Rectal smooth muscle tissue (tissue), 1 donor: ENCODE data around the gene HIBCH.

Experiments
- H3K27ac ChIP-seq: one replicate; pipeline ENCODE4 v1.7.0; 2013; ENCODE audit warnings: low read depth, low read length, inconsistent platforms
- H3K27me3 ChIP-seq: one replicate; pipeline ENCODE4 v1.7.0; 2013; ENCODE audit warnings: low read length; ENCODE audit not compliant: control insufficient read depth, insufficient read depth
- H3K36me3 ChIP-seq: one replicate; pipeline ENCODE4 v1.7.0; 2013; ENCODE audit warnings: low read length; ENCODE audit not compliant: control insufficient read depth, insufficient read depth
- H3K4me1 ChIP-seq: one replicate; pipeline ENCODE4 v1.7.0; 2013; ENCODE audit warnings: low read length; ENCODE audit not compliant: control insufficient read depth, insufficient read depth
- H3K4me3 ChIP-seq: one replicate; pipeline ENCODE4 v1.7.0; 2013; ENCODE audit warnings: low read length
- H3K9ac ChIP-seq: one replicate; pipeline ENCODE4 v1.7.0; 2013; ENCODE audit warnings: low read length

The HIBCH gene

DNA sequence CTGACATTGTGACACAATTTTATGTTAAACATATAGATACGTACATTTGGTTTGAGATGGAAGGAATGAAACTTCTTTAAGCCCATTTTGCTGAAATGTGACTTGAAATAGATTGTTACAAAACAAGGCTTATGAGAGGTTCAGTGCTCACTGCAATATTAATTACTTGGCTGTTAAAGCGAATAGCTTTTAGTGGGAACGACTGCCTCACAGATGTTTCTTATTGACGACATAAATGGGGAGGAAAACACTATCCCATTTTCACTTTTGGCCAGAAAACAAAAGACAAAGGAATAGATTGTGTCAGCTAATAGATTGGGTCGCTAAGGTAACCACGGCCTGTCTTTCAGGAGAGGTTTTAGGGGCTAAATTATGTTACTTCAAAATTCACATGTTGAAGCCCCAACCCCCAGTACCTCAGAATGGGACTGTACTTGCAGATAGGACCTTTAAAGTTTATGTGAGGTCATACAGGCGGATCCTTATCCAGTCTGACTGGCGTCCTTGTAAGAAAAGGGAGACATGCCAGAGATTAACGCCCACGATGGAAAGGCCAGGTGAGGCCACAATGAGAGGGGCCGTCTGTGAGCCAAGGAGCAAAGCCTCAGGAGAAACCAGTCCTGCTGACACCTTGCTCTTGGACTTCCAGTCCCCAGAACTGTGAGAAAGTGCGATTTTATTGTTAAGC lies 34.5 kb upstream of the HIBCH start:
- H3K36me3 ChIP-seq, result peaks cover 2% of the 10 kb centered on the region
- H3K27ac ChIP-seq, result peak overlapping the region; percentile 14
- no peaks in the 10 kb centered on the region for H3K27me3 ChIP-seq
- H3K4me3 ChIP-seq, result no peak overlapping the region
- peaks cover 15% of the 10 kb centered on the region for H3K4me1 ChIP-seq
- no peak overlapping the region for H3K9ac ChIP-seq

DNA sequence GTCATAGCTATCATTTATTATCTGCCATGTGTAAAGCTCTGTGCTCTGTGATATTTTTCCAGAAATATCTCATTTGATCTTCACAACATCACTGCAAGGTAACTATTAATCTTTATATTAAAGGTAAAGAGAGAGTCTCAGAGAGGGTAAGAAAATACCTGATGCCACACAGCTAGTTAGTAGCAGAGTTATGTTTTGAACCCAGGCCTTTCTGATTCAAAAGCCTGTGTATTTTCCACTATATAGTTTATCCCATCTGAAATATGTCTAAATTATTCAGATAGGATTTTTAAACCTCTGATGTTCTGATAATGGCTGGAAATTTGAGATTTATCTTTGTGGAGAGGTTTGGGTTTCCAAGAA lies 33.9 kb upstream of the HIBCH start:
- Histone ChIP-seq H3K4me3 (no peak overlapping the region), H3K27me3 (no peaks in the 10 kb centered on the region), H3K9ac (no peak overlapping the region), H3K27ac (peak overlapping the region; percentile 36), H3K36me3 (peaks cover 2% of the 10 kb centered on the region), H3K4me1 (peaks cover 11% of the 10 kb centered on the region)

DNA sequence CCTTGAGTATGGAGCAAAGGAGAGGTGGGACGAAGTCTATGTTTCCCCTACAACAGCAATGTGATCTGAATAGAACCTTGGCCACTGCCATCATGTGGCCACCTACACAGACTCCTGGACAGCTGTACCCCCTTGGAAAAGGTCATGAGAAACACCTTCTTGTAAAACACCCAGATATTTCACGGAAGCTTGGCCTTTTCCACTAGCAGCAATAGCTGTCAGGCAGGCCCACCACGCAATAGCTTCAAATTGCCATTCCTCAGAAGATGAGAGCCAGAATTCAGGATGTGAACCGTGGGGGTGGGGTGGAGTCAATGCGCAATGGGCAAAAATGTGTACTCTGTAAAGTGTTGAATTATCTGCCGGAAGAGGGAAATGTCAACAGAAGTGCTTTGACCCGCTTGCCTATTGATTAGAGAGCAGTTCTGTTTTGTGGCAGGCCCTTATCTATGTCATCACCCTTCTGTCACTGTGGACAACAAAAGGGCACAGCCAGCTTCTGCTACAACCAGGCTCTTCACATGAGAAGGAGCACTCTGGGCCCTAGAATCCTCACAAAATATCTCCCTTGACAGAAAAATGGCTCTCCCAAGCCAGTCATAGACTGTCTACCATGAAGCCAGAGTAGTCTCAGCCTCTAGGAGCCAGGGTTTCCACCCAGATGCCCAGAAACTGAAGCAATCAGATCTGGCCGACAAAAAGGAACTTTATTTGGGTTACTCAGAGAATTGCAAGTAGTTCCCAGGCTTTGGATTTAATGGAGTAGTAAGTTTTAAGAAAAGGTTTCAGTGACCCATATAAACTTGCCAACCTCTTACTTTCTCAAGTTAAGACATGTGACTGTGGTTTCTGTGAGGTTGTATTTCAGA lies 33.3 kb upstream of the HIBCH start:
- H3K27ac ChIP-seq, result peak overlapping the region; percentile 36
- H3K4me3 ChIP-seq, result no peak overlapping the region
- H3K36me3 ChIP-seq, result peaks cover 2% of the 10 kb centered on the region
- H3K27me3 ChIP-seq, result no peaks in the 10 kb centered on the region
- H3K4me1 ChIP-seq, result peaks cover 10% of the 10 kb centered on the region
- no peak overlapping the region for H3K9ac ChIP-seq

DNA sequence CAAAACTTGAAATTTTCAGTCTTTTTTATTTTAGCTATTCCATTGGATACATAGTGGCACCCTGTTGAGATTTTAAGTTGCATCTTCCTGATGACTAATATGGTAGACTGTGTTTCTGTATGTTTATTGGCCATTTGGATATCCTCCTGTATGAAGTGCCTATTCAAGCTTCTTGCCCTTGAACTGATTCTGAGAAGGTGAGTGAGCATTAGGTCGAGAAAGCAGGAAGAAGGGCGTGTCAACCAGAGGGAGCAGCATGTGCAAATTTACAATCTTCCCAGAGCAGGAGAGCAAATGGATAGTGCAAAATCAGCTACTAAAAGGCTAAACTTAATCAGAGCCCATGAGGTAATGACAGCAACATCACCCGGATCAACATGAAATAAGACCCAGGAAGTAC lies 32.3 kb upstream of the HIBCH start:
- H3K4me3 ChIP-seq, result no peak overlapping the region
- no peak overlapping the region for H3K27ac ChIP-seq
- peaks cover 2% of the 10 kb centered on the region for H3K36me3 ChIP-seq
- H3K4me1 ChIP-seq, result peaks cover 7% of the 10 kb centered on the region
- no peaks in the 10 kb centered on the region for H3K27me3 ChIP-seq
- H3K9ac ChIP-seq, result no peak overlapping the region

DNA sequence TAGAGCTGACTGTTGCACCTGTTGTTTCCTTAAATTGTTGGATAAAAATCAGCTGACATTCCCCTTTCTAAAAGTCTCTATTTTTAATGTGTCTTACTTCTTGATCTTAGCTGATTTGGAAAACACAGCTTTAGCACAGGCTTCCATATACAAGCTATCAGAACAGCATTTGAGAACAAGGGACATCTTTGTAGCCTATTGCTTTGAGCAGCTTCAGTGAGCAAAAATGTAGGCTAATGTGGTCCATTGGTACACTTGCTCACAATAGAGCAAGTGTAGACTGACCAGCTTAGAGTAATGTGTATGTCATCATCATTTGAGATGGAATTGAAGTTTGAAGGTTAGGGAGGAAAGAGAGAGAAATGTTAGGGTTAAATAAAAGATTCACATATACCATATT lies 30.7 kb upstream of the HIBCH start:
- peaks cover 2% of the 10 kb centered on the region for H3K4me1 ChIP-seq
- no peak overlapping the region for H3K4me3 ChIP-seq
- no peak overlapping the region for H3K9ac ChIP-seq
- H3K36me3 ChIP-seq, result peaks cover 2% of the 10 kb centered on the region
- H3K27me3 ChIP-seq, result no peaks in the 10 kb centered on the region
- H3K27ac ChIP-seq, result no peak overlapping the region

DNA sequence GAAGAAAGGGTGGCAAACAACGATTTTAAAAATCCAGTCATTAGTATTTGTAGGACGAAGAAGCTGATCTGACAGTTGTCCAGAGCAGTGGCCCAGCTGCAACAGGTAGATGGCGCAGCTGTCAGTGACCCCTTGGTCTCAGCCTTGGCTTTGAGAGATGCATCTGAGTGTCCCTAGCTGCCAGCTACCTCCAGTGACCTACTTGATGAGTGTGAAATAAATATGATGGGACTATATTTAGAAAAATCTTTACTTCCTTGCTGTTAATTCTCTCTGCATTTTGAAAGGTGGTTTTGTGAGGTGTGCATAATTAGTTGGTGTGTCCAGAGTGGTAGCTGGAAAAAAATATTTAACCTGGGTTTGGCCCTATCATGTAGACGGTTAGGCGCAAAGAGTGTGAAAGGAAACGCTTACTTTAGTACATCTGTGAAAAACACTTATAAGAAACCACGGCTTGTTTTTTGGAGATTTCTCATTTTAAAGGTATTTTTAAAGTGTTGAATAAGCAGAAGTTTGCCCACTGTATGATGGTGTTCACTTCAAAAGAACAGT lies 24.7 kb upstream of the HIBCH start:
- peak overlapping the region; percentile 93 for H3K4me3 ChIP-seq
- H3K36me3 ChIP-seq, result no peaks in the 10 kb centered on the region

DNA sequence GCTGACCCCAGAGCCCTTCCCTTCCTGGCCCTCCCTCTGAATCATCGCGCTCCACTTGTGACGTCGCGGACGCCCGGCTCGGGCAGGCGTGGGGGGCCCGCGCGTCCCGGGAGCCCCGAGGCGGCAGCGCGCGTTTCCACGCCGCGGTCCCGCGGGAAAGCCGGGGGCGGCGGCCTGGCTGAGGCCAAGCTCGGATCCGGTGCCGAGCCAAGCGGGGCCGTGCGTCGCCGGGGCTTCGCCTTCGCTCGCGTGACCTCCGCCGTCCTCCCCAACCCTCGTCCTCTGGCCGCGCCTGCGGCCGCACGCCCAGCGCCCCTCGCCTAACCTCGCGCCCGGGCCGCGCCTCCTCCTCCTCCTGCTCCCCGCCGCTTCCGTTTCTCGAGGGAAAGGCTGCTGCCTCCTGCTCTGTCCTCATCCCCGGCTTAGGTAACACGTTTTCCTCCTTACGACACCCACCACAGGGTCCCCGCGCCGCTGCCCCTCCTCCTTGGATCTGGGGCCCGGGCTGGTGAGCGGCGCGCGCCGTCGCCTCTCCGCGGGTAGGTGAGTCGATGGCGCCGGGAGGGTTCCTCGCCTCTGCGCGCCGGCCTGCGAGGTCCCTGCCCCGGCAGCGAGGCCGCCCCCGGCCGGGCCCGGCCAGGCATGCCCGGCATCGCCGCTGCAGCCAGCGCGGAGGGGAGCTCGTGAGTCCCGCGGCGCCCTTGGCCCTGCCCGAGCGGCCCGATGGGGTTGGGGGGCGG lies 24.1 kb upstream of the HIBCH start, which contains the start of gene INPP1:
TSS of gene INPP1 (plus strand) at position 54 of the 740 bp plus-strand sequence. CDS start 16,514 bp downstream, outside the sequence.
- no peaks in the 10 kb centered on the region for H3K27me3 ChIP-seq
- H3K4me3 ChIP-seq, result peak within 1 kb of the TSS; percentile 93
- H3K9ac ChIP-seq, result peak within 1 kb of the TSS; percentile 73
- H3K27ac ChIP-seq, result peak within 1 kb of the TSS; percentile 94
- no peaks in the 10 kb centered on the region for H3K36me3 ChIP-seq
- peaks cover 6% of the 10 kb centered on the region for H3K4me1 ChIP-seq

More for the DNA sequence above, 24.7 kb upstream of the HIBCH start:
- Histone ChIP-seq H3K9ac (peak overlapping the region; percentile 73), H3K4me1 (peaks cover 6% of the 10 kb centered on the region), H3K27ac (peak overlapping the region; percentile 94), H3K27me3 (no peaks in the 10 kb centered on the region)

DNA sequence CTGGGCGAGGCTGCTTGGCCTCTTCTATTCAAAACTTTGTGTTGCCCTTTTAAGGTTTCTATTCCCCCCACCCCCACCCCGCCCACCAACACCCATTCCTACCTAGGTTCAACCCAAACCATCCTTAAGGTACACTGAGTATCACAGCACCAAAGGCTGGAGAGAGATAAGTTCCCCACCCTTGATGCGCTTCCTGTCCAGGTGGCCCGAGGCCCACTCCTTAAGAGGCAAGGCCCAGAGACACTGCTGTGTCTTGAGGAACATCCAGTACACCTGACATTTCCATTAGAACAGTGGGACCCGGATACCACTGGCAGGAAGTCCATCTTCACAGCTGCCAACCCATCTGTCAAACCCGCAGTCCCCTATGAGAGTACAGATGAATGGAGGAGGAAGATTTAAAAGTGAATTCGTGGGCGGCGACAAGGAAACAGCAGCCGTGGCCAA lies 23.5 kb upstream of the HIBCH start:
- peak overlapping the region; percentile 93 for H3K4me3 ChIP-seq

DNA sequence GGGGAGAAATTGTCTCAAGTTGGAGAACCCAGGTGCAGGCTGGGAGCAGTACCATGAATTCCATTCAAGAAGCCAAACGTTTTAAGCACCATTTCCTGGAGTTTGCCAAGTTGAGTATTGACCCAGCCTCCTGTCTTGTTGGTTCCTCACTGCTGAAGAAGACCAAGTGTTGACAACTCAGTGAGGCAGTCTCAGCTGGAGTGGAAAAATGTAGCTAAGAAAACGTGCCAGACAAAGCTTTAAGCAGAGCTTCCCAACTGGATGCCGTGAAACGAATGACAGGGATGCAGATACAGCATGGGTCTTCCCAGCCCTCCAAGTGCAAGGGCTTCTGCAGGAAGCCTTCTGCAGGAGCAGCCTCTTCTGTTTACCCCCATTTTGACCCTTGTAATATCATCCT lies 23.0 kb upstream of the HIBCH start:
- no peak overlapping the region for H3K4me3 ChIP-seq
- peak overlapping the region; percentile 94 for H3K27ac ChIP-seq
- H3K27me3 ChIP-seq, result no peaks in the 10 kb centered on the region
- H3K9ac ChIP-seq, result no peak overlapping the region
- peaks cover 6% of the 10 kb centered on the region for H3K4me1 ChIP-seq
- H3K36me3 ChIP-seq, result no peaks in the 10 kb centered on the region

More for the DNA sequence above, 23.5 kb upstream of the HIBCH start:
- no peaks in the 10 kb centered on the region for H3K27me3 ChIP-seq
- no peaks in the 10 kb centered on the region for H3K36me3 ChIP-seq
- no peak overlapping the region for H3K9ac ChIP-seq
- H3K27ac ChIP-seq, result peak overlapping the region; percentile 94
- H3K4me1 ChIP-seq, result peaks cover 6% of the 10 kb centered on the region

DNA sequence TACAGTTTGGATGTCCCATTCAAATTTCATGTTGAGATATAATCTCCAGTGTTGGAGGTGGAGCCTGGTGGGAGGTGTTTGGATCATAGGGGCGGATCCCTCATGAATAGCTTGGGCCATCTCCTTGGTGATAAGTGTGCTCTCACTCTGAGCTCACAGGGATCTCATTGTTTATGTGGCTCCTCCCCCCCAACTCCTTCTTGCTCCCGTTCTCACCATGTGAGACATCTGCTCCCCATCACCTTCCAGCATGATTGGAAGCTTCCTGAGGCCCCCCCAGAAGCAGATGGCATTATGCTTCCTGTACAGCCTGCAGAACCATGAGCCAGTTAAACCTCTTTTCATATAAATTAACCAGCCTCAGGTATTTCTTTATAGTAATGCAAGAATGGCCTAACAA lies 20.7 kb upstream of the HIBCH start:
- Histone ChIP-seq H3K9ac (no peak overlapping the region), H3K27me3 (no peaks in the 10 kb centered on the region), H3K4me1 (peaks cover 5% of the 10 kb centered on the region), H3K27ac (no peak overlapping the region), H3K4me3 (no peak overlapping the region), H3K36me3 (no peaks in the 10 kb centered on the region)

DNA sequence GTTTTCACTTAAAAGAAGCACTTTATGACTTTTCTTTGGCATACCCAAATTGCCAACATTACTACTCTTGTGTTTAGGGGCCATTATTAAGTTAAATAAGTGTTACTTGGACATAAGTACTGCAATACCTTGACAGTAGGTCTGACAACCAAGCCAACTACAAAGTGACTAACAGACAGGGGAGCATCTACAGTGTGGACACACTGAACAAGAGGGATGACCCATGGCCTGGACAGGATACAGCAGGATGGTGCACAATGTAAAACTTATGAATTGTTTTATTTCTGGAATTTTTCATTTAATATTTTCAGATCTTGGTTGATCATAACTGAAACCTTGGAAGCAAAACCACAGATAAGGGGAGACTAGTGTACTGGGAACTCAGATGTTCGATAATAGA lies 19.8 kb upstream of the HIBCH start:
- peaks cover under 1% of the 10 kb centered on the region for H3K4me1 ChIP-seq
- no peak overlapping the region for H3K9ac ChIP-seq
- H3K36me3 ChIP-seq, result no peaks in the 10 kb centered on the region
- no peaks in the 10 kb centered on the region for H3K27me3 ChIP-seq
- H3K27ac ChIP-seq, result no peak overlapping the region
- no peak overlapping the region for H3K4me3 ChIP-seq

DNA sequence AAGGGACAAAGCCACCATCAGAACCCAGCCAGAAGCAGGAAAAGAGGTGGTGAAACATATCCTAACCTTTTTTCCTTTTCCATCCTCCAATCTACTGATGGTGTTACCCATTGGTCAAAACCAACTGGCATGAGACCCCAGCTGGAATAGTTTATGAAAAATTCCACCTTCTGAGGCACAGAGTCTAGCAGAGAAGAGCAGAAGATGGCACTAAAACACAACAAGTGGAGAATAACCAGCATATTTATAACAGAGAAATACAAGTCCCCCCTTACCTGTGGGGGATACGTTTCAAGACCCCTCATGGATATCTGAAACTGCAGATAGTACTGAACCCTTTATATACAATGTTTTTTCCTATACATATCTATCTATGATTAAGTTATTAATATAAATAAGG lies 18.8 kb upstream of the HIBCH start:
- Histone ChIP-seq H3K27me3 (no peaks in the 10 kb centered on the region), H3K27ac (no peak overlapping the region)

More for the DNA sequence above, 18.8 kb upstream of the HIBCH start:
- no peaks in the 10 kb centered on the region for H3K4me1 ChIP-seq
- H3K36me3 ChIP-seq, result no peaks in the 10 kb centered on the region
- no peak overlapping the region for H3K9ac ChIP-seq
- no peak overlapping the region for H3K4me3 ChIP-seq
